T-helper 2 cell (primary cell): ENCODE results near the gene GYG2.
"Not testable (repeated sequence)": the region's sequence is repeated elsewhere in the genome, so short reads cannot be mapped to it uniquely, and the experiment has no call there.

Experiments used
- DNase-seq, 5 experiments: peaks; one replicate each; pipeline versions ENCODE4 v3.0.0 to v3.0.0-alpha.2; 2012 to 2022
- total RNA-seq, 2 donors: gene quantifications; one replicate each; lab custom pipeline; 2026; lab: John Stamatoyannopoulos, UW

The GYG2 gene
- total RNA-seq: 0 to 0.61 reads per million in 2 donors

GRCh38 chrX:2828344-2828958 lies at the start of gene GYG2:
TSS of gene GYG2 (plus strand) at chrX:2828930. CDS start at chrX:2830189, 1,259 bp downstream.
- DNase-seq: no peak

GRCh38 chrX:2780472-2781225 lies 48.1 kb upstream of the GYG2 start:
- DNase-seq: not testable (repeated sequence)

- no peak for DNase-seq
Measured at GRCh38 chrX:2781226-2781571, 47.5 kb upstream of the GYG2 start.

GRCh38 chrX:2781698-2782097 lies 47.0 kb upstream of the GYG2 start:
- DNase-seq: peak in 1 of 5 experiments; percentile 13

GRCh38 chrX:2782171-2782570 lies 46.6 kb upstream of the GYG2 start:
- peak in 1 of 5 experiments; percentile 12 for DNase-seq

GRCh38 chrX:2782778-2783177 lies 46.0 kb upstream of the GYG2 start:
- no peak for DNase-seq

- DNase-seq: no peak
Measured at GRCh38 chrX:2784026-2784425, 44.7 kb upstream of the GYG2 start.

GRCh38 chrX:2785538-2785937 lies 43.2 kb upstream of the GYG2 start:
- DNase-seq: no peak

- DNase-seq: no peak
Measured at GRCh38 chrX:2788980-2789379, 39.8 kb upstream of the GYG2 start.

- DNase-seq: no peak
Measured at GRCh38 chrX:2789569-2789968, 39.2 kb upstream of the GYG2 start.

- DNase-seq: no peak
Measured at GRCh38 chrX:2793752-2794151, 35.0 kb upstream of the GYG2 start.

- no peak for DNase-seq
Measured at GRCh38 chrX:2794336-2794735, 34.4 kb upstream of the GYG2 start.

GRCh38 chrX:2796808-2797207 lies 31.9 kb upstream of the GYG2 start:
- not testable (repeated sequence) for DNase-seq

GRCh38 chrX:2799369-2799768 lies 29.4 kb upstream of the GYG2 start:
- no peak for DNase-seq

GRCh38 chrX:2799980-2800379 lies 28.8 kb upstream of the GYG2 start:
- not testable (repeated sequence) for DNase-seq

GRCh38 chrX:2801223-2801622 lies 27.5 kb upstream of the GYG2 start:
- no peak for DNase-seq

- DNase-seq: not testable (repeated sequence)
Measured at GRCh38 chrX:2802376-2803090, 26.2 kb upstream of the GYG2 start.

- not testable (repeated sequence) for DNase-seq
Measured at GRCh38 chrX:2803486-2803885, 25.2 kb upstream of the GYG2 start.

GRCh38 chrX:2804106-2804843 lies 24.5 kb upstream of the GYG2 start:
- DNase-seq: not testable (repeated sequence)

GRCh38 chrX:2804858-2805257 lies 23.9 kb upstream of the GYG2 start:
- not testable (repeated sequence) for DNase-seq

GRCh38 chrX:2811271-2811670 lies 17.5 kb upstream of the GYG2 start:
- no peak for DNase-seq

- peak in 2 of 5 experiments; percentile 10 to 37 for DNase-seq
Measured at GRCh38 chrX:2812161-2812907, 16.4 kb upstream of the GYG2 start.
